Ammon's horn (tissue), 1 donor: ENCODE data around the gene AFF2.

Experiments
- DNase-seq: peaks from one replicate; pipeline ENCODE4 v3.0.0-alpha.2; 2016; ENCODE audit warnings: low spot score

Gene AFF2

DNA sequence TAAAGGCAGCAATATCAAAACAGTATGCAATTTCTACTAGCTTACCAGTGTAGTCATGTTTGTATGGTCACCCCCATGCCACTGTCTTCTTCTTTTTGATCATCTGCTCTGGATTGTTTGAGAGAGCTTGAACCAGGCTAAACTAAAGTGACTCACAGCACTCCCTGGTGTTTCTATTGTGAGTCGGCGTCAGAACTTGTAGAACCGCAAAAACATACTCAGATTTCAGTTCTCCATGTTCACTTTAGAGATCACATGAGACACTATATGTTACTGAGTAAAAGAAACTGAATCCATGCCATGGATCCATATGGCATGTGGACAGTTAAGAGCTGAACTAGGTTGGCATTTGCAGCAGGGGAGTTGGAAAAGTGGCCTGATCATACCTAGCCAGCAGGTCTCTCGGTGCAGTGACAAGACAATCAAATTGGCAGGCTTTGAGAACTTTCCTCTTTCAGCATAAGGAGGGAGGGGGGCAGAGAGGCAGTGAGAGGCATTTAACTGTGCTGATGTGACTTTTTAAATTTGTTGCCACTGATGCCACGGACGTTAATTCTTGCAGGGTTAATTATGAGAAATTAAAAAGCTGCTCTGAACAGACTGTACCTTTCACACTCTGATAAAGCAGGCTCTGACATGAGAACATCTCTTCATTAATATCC is 88.4 kb downstream of the AFF2 start:
- no peak for DNase-seq

DNA sequence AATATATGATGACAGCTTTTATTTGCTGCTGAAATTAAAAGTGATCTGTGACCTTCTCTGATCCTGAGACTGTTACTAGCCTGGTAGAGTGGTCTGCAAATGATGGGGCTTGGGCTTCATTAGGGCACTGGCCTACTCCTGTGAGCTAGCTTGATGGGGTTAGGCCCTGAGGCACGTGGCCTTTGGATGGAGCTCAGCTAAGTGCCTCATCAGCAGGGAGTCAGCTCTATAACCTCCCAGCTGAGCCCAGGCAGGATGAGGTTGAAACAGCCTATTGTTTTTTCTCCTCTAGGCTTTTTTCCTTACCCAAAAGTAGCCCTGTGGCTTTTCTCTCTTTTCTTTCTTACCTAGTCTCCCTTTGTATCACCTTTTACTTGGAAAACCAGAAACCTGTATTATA is 92.2 kb downstream of the AFF2 start:
- no peak for DNase-seq

DNA sequence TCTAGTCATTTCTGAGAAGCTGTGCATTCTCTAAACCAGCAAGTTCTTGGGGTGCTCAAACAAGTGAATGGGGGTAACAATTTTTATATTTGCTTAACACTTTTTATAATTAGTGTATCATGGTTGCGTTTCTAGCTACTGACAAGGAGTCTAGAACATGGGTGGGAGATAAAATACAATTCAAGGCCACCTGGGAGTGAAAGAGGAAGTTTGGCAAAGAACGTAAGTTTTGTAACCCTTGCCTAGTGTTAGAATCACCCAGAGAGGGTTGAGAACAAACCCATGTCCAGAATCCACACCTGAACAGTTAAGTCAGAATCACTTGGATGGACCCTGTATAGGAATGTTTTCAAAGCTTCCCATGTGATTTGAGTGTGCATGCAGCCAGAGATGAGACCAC is 92.7 kb downstream of the AFF2 start:
- no peak for DNase-seq

DNA sequence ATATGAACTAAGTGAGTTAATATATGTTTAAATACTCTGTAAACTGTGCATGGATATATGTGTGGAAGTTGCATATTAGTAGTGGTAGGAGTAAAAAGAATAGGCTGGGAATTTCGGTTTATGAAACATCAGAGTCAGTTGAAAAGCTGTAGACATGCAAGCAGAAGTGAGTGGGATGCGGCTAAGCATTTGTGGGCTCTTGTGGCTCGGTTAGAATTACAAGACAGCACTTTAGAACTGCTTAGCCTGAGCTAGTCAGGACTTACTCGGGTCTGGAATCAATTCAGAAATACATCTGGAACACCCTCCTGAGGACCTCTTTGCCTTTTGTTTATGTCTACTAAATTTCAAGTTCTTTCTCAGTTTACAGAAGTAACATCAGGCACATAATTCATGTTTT is 93.6 kb downstream of the AFF2 start:
- DNase-seq: no peak

DNA sequence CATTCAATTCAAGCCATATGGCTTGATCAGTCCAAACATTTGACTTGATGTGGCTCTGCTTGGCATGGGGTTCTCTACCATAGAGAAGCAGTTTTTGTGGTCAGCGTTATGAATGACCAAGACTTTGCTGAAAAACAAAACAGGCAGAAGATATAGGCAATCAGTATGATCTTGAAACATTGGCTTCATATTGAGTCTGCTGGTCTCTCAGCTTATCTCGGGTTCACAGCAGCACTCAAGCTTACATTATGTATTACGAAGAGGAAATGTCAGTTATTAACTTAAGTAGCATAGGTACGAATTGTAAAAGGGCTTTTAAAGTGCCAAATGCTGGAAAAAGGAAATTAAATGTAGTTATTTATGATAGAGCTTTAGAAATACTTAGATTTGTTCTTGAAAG is 99.0 kb downstream of the AFF2 start:
- DNase-seq: no peak

DNA sequence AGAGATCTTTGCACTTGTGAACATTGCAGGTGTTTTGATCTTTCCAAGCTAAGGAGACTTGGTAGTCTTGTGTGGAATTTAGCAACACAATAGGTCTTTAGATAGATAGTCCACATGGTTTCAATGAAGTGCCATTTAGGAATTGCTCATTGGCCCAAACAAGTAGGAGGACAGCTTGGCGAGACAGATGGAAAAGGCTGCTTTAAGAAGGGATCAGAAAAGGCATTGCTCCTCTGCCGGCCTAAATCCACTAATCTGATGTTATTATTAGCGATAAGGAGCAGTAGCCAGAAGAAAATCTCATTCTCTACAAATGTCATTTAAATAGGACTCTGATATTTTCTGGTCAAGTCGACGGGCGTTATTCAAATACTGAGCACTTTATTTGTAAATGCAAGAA is 99.7 kb downstream of the AFF2 start:
- DNase-seq: no peak

DNA sequence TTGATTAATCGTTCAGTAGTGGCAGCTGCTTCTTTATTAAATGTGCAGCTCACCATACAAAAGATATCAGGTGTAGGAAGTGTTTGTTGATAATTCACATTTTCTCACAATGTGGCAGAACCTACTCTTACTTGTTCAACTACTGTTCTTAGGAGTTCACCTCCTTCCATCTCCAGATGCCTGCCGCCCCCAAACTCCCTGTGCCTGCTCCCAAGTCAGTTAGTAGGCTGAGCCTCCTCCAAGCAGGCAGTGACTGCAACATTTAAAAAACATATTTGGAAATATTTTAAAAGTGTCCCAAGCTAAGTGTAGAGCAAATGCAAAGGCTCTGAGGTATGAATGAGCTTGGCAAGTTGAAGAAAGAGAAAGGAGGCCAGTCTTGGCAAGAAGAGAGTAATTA is 100.2 kb downstream of the AFF2 start:
- DNase-seq: no peak

DNA sequence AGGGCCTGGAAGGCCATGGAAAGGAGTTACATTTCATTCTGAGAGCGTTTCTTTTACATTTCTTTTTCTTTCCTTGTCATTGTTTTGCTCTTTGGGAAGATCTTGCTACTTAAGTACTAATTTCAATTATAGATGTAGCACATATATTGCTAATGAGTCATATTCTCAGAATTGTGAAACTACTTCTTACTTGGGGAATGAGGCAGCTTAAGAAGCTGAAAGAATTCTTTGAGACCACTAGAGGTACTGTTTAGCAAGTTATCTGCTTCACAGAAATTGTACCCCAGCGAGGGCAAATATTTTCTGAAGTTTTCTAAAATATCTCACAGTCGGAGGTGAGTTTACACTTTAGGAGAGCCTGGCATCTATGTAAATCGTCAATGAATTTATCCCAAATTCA is 100.6 kb downstream of the AFF2 start:
- DNase-seq: no peak

DNA sequence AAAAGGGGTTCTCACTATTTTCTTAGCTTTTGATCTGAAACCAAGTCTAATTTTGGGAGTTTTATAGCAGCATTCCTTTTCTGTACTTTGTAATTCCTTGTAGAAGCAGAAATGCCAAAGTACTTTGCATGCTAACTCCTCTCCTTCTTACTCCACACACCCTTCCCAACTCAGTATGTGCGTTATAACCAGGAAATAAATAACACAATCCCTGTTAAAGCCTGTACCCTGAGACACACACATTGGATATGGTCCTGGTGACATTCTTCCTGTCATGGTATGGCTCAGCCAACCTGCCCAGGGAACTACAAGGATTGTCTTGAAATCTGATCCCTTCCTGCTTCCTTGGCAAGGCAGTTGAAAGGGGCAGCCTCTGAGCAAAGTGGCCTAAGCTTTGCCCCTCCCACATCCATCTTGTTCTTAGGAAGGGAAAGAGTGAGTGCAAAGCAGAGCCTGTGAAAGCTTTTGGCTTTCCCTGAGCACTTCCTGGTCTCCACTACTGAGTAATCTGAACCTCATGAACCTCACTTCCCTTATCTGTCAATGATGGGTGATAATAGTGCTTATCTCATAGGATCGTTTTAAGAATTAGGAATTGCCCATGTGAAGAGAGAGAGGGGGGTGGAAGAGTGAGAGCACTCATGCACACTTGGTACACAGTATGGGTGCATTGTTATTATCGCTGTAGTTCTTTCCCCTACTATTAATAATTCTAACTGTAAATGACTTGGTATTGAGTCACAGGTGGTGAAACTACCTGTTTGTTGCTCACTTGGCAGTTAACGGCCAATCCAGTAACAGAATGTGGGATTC is 109.3 kb downstream of the AFF2 start:
- no peak for DNase-seq

DNA sequence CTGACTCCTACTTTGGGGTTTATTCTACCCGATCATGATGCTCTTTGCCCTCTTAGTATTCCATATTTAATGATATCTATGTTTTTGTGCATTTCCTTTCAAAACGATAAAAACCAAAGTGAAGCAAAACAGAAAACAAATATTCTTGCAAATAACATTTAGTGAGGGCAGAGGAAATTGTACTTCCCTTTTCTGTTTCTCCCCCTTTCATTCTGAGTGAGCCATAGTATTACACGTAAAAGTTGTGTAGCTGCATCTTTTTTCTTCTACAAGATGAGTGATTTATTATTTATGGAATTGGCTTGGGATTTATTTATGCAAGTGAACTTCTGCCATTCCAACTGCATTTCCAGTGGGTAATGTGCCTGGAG is 109.9 kb downstream of the AFF2 start:
- DNase-seq: no peak

DNA sequence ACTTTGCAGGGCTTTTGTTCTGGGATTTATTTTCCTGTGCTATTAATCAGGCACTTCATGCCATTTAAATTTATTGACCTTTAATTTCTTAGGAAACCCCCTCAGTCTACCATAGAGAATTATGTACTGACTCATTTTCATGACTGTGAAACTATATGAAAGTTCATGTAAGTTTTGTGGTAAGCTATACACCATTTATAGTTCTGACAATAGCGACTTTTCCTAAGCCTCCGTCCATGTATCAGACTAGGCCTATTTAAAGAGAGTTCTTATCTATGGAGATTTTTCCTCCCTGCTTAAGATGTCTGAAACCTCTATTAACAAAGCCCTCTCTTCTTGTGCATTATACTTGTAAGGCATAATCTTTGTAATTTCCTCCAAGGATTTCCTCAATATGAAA is 111.6 kb downstream of the AFF2 start:
- DNase-seq: no peak

DNA sequence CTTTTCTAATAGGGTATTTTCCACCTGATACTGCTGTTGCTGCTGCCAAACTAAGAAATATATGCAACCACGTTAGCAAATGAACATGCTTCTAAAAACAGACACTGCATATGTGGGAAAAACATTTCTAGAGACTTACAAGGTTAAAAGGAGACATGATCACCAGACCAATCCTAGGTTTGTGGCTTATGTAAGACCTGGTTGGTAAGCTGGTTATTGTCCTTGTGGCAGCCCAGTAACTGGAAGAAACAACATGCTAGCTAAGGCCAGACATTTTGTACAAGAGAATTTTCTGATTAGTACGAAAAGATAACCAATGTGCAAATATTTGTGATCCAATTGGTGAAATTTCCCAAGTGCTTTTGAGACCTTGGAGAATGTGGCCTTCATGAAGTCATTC is 112.0 kb downstream of the AFF2 start:
- no peak for DNase-seq

DNA sequence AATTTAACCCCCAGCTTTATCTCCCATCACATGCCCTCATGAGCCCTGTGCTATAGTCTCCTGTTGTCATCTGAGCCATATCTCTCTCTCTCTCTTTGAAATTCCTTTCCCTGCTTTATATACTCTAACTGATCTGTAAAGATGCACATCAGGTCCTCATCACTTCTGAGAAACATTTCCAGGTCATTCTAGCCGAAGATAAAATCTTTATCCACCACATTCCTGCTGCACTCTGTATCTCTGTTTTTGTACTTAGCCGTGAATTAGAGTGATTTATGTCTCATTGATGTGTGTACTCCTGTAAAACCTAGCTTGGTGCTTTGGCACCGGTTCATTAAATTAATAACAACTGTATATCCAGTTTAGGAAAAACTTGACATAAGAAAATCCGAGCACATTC is 113.2 kb downstream of the AFF2 start:
- no peak for DNase-seq

DNA sequence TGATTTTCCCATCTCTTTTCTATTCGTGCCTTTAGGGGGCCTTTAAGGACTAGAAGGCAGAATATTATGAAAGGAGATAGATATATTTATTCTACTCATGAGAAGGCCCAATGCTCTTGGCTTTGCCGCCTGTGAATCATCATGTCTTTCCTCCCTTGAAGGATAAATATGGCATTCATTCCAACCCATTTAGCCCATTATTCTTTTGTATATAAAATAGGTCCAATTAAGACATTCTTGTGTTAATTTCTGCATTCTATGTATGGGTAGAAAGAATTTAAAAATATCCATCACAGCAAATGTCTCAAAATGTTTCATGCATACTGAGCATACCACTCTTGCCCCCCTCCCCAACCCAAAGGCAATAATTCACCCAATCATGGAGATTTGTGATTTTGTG is 115.1 kb downstream of the AFF2 start:
- DNase-seq: no peak

DNA sequence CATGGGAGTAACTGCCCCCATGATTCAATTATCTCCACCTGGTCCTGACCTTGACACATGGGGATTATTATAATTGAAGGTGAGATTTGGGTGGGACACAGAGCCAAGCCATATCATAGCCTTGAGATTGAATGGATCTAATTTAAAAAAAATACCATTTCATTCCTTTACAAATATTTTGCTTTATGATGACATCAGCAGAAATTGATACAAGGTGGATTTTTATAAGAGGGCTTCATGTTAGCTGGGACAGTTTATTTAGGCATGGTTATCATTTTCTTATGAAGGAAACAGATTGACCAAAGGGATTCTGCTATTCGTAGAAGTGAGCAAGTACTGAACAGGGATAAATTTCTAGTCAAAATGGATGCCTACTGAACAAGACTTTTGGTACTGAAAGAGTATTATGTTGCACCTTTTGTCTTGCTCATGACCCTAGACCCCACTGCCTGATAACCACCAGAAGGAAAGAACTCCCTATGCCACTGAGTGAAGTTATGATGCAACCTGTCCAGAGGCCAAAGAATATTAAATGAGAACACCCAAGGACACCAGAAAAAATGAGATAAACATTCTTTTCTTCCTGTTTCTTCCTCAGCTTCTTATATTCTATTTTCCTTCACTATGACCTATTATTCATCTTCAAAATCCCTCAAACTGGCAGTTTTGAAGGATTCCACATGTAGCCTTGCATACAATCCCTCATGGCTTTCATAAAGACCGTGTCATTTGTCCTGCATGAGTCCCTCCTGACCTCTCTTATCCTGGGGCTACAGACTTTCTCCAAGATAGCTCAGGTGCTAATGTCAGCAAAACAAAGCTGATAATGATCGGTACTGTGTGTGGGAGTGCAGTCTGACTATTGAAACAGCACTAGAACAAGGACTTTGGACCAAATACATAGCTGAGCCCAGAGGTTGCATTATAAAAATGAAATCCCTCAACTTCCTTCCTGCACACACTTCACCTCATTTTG is 118.3 kb downstream of the AFF2 start:
- no peak for DNase-seq

DNA sequence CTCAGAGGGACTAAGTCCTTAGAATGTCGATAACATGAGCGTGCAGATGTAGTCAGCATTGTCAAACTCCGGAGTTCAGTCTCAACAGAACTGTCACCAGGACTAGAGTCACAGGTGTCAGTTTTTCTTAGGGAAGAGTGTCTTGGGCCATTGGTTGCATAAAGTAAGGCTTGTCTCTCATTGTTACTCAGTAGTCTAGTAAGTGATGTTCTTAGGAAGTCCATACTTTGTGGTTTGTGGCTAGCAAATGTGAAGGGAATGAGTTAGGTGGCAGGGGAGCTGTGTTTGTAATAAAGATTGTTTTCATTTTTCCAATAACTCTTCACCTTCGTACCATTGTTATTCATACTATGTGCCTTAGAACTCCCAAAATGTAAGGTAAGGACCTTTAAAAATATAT is 119.6 kb downstream of the AFF2 start:
- no peak for DNase-seq

DNA sequence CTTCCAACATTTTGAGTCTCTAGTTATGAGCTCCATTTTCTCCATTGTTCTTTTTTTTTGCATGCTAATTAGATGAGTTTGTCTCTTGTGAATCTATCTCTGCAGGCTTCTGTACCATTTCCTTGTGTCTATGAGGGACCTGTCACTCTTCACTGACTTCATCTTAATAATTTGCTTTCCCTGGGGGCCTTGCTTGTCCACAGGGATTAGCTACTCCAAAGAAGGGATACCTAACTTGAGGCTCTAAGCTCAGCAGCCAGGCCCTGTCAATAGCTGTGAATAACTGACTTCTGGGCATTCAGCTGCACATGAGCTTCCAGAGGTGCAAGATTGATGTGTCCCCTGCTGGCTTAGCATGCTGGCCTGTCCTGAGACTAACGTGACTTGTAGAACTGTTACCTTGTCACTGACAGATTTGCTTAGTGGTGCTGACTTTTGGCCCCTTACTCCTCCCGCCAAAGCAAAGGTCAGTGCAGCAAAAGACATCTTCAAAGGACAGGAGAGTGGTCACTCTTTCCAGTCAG is 124.6 kb downstream of the AFF2 start:
- no peak for DNase-seq

DNA sequence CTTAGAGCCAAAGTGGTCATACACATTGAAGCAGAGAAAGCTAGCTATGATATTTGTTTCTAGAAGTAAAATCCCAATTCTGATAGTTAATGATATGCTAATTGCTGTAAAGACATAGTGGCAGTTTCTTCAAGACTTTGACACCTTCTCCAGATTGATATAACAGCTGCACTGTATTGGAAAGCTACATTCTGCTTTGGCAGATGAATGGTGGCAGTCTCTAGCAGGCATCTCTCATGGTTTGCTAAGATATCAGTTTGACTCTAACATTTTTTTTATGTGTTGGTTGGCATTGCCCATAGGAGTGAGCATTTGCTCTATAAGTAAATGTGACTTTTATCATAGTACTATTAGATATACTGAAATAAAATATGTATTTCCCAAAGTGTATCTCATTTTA is 128.2 kb downstream of the AFF2 start:
- no peak for DNase-seq

DNA sequence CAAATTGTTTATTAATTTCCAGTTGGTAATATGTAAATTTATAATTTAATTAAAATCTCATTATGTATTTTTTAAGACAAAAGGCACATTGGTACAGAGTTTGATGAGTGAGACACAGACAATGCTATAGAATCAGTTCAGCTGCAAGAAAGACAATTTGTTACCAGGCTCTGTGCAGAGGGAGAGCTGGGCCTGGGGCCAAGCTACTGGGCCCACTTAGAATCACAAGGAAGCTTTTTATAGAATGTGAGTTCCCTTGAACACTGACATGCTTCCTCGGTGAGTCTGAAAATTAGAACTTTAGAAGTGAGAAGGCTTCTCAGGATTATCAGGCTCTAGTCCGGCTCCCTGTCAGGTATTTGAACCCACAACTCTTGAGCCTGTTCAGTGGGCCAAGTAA is 129.0 kb downstream of the AFF2 start:
- peak; percentile 15 for DNase-seq

DNA sequence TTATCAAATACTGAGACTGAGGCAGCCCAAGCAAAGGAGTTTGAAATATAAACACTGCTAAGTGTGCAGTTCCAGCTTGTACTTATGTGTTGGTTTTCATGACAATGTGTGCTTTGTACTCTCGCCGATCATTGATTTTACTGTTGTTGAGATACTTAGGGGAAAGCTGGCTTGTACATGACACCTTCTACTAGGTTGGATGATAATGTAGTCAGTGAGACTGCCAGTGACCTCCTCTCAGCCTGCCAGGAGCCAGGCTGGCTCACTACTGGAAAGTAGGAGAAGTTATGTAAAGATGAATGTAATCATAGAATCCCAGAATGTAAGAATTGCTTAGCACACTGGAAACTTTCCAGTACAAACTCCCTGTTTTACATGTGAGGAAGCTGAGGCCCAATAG is 132.0 kb downstream of the AFF2 start:
- DNase-seq: no peak

DNA sequence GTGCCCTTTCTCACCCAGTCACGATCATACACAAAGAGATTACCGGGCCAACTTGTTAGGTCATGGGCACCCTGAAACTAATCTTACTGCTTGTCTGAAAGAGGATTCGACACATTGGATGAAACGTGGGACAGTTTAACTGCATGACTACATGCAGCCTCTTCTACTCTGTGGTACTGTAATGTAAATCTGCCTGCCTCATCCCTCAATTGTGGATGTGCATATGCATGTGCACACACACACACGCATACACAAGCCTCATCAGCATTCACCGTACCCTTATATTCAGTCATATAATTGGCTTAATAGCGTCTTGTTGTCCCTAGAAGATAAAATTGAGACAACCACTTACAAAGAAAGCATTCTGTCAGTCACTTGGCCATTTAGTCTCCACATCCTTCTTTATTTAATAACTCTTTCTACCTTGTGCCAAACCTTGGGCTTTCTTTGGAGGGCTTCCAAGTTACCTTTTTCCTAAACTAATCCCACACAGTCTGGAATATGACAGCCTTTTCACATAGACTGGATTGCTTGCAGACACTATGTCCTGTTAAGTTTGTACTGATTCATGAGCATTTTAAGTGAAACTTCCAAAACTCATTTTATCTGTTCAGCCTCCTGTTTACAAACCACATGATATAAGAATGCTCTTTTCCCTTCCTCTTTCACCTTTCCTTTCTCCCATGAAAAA is 132.9 kb downstream of the AFF2 start:
- DNase-seq: no peak

DNA sequence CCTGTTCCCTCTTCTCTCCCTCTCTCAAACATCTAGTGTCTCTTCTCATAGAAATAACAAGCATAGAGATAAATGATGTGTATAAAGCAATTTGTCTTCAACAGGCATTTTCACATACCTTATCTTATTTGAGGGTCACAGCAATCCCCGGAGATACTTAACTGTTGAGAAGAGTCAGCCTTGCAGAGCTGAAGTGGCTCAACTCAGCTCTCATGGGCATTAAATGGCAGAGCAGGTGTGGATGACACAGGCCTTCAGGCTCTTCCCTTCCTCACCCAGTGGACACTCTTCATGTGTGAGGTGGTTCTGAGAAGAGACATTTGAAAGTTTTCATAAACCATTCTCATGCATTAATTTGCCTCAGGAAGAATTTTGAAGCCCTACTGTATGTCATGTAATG is 134.2 kb downstream of the AFF2 start:
- no peak for DNase-seq
